Body of pancreas (tissue), 4 donors: ENCODE data around the gene RAD51C. TPM values are rescaled to one million over a fixed set of nuclear protein-coding genes. Genes with fewer than 3 reads are reported as not detected.

ENCODE experiments used
- ATAC-seq: fragments of 150-250 bp; one replicate; pipeline ENCODE4 v1.9.1; 2016
- DNase-seq, 4 donors: peaks; one replicate each; pipeline ENCODE4 v3.0.0-alpha.2; 2019
- H3K27ac ChIP-seq, 4 donors: fragments of 200-600 bp; sonication (generic); 1 replicate in 3 of 4; 2 replicates in 1 of 4; pipeline versions ENCODE4 v1.5.1 to v1.6.1; 2016 to 2019; ENCODE audit warnings: mild to moderate bottlenecking in 1 of 4, mixed read lengths in 1 of 4, moderate library complexity in 1 of 4
- H3K27me3 ChIP-seq, 2 donors: fragments of 200-600 bp; sonication (generic); one replicate each; pipeline ENCODE4 v1.6.0; 2016; ENCODE audit warnings: mild to moderate bottlenecking in 1 of 2
- H3K36me3 ChIP-seq, 2 donors: fragments of 200-600 bp; sonication (generic); replicated peaks in 1 of 2; 2 replicates each; pipeline ENCODE4 v1.5.1; 2016; ENCODE audit warnings: low read depth in 2 of 2; ENCODE audit not compliant: insufficient read depth in 1 of 2
- H3K4me1 ChIP-seq: fragments of 200-600 bp; sonication (generic); one replicate; pipeline ENCODE4 v1.6.0; 2016
- H3K4me3 ChIP-seq, 2 donors: fragments of 200-600 bp; sonication (generic); 1 replicate in 1 of 2; 2 replicates in 1 of 2; pipeline ENCODE4 v1.5.1; 2016 to 2019
- H3K9me3 ChIP-seq, 3 donors: fragments of 200-600 bp; sonication (generic); 1 replicate in 2 of 3; 2 replicates in 1 of 3; pipeline ENCODE4 v1.5.1; 2016
- POLR2A ChIP-seq, 3 donors: fragments of 450-650 bp; IDR thresholded peaks; one replicate each; pipeline ENCODE4 v1.6.1; 2016; ENCODE audit warnings: antibody characterized with exemption in 3 of 3, mild to moderate bottlenecking in 2 of 3
- WGBS, 2 donors: methylation state at CpG; one replicate each; pipeline ENCODE4 v1.1.5; 2017; 5-methylcytosine and 5-hydroxymethylcytosine counted together
- intact Hi-C: fragments of 100-400 bp; cut with DNase I; formaldehyde crosslinking; loops from one replicate; pipeline ENCODE4 v1.15.1; 2023
- total RNA-seq, 2 donors: library from RNA; depleted of rRNA; stranded (reverse); fragments of >200 nt; gene quantifications; one replicate each; pipeline ENCODE4 v1.1.0, GENCODE V29; 2016
- TF ChIP-seq, protein P1 (sequence below), 7 experiments: fragments of 450-650 bp in 4 of 7; fragments of 200-600 bp in 3 of 7; sonication (generic) in 3 of 7; IDR thresholded peaks; one replicate each; pipeline ENCODE4 v1.5.1; 2016 to 2019; ENCODE audit warnings: antibody characterized with exemption in 7 of 7

RAD51C gene
- total RNA-seq, 2 donors from 2014 or later = 3.3 to 13.2 TPM

DNA sequence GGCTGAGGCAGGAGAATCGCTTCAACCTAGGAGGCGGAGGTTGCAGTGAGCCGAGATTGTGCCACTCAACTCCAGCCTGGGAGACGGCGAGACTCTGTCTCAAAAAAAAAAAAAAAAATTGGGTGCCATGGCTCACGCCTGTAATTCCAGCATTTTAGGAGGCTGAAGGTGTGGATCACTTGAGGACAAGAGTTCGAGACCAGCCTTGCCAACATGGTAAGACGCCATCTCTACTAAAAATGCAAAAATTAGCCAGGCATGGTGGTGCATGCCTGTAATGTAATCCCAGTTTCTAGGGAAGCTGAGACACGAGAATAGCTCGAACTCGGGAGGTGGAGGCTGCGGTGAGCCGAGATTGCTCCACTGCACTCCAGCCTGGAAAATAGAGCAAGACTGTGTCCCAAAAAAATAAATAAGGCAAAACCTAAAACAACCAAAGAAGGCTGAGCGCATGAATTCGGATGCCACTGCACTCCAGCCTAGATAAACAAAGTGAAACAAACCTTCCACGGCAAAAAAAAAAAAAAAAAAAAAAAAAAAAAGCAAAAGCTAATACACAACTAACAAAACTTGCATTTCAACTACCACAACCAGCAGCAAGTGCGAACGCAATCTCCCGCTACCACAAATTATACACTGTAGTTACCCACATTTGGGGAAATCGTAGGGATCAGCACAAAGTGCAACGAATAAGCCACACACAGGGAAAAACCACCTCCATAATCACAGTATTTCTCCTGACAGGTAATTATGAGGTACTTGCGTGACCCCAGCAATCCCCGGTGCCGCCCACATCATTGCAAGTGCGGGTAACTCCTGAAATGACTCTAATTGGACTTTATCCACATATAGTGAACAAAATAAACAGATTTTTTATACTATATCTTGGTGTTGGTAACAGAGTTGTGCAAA, 26.2 kb upstream of the RAD51C start:
- TF ChIP-seq POLR2A (IDR thresholded peaks at IDR 0.05) = no peak
- TF ChIP-seq, protein P1, sequence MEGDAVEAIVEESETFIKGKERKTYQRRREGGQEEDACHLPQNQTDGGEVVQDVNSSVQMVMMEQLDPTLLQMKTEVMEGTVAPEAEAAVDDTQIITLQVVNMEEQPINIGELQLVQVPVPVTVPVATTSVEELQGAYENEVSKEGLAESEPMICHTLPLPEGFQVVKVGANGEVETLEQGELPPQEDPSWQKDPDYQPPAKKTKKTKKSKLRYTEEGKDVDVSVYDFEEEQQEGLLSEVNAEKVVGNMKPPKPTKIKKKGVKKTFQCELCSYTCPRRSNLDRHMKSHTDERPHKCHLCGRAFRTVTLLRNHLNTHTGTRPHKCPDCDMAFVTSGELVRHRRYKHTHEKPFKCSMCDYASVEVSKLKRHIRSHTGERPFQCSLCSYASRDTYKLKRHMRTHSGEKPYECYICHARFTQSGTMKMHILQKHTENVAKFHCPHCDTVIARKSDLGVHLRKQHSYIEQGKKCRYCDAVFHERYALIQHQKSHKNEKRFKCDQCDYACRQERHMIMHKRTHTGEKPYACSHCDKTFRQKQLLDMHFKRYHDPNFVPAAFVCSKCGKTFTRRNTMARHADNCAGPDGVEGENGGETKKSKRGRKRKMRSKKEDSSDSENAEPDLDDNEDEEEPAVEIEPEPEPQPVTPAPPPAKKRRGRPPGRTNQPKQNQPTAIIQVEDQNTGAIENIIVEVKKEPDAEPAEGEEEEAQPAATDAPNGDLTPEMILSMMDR (IDR thresholded peaks at IDR 0.05) = no peak
- H3K4me3 ChIP-seq = no peak overlapping the region
- DNase-seq (no peak), ATAC-seq (peak; percentile 21)
- 71 to 72% methylated on average over 25 of the region's 25 CpGs for WGBS, 2 donors
- no peaks in the 10 kb centered on the region for H3K4me1 ChIP-seq
- intact Hi-C loops = no loop called here
- H3K27me3 ChIP-seq = no peaks in the 10 kb centered on the region
- peak overlapping the region in 2 of 4 donors; percentile 3 to 18 for H3K27ac ChIP-seq
- no peaks in the 10 kb centered on the region for H3K36me3 ChIP-seq
- no peaks in the 10 kb centered on the region for H3K9me3 ChIP-seq

- WGBS, 2 donors = 45 to 52% methylated on average over 19 of the region's 19 CpGs
- Histone ChIP-seq H3K4me1 (no peaks in the 10 kb centered on the region), H3K27ac (peak overlapping the region in 2 of 4 donors; percentile 3 to 18), H3K4me3 (no peak overlapping the region), H3K9me3 (no peaks in the 10 kb centered on the region), H3K36me3 (no peaks in the 10 kb centered on the region), H3K27me3 (no peaks in the 10 kb centered on the region)
- peak; percentile 76 for ATAC-seq
- TF ChIP-seq, protein P1 (IDR thresholded peaks at IDR 0.05) = no peak
- peak in 1 of 3 donors; percentile 9 for TF ChIP-seq POLR2A (IDR thresholded peaks at IDR 0.05)
- intact Hi-C loops = no loop called here
- DNase-seq = peak; percentile 62 to 73 (median 71)
Measured at GRCh38 chr17:58666858-58667267, 25.5 kb upstream of the RAD51C start.

- no peaks in the 10 kb centered on the region for H3K36me3 ChIP-seq
- 76 to 91% methylated on average over 1 of the region's 1 CpG for WGBS, 2 donors
- H3K27me3 ChIP-seq = no peaks in the 10 kb centered on the region
- ATAC-seq = no peak
- no peak overlapping the region for H3K27ac ChIP-seq
- intact Hi-C loops = no loop called here
- H3K4me3 ChIP-seq = no peak overlapping the region
- DNase-seq = no peak
- H3K4me1 ChIP-seq = no peaks in the 10 kb centered on the region
- H3K9me3 ChIP-seq = no peaks in the 10 kb centered on the region
- TF ChIP-seq POLR2A (IDR thresholded peaks at IDR 0.05) = no peak
- TF ChIP-seq, protein P1 (IDR thresholded peaks at IDR 0.05) = no peak
Measured at GRCh38 chr17:58667934-58668597, 24.3 kb upstream of the RAD51C start.

DNA sequence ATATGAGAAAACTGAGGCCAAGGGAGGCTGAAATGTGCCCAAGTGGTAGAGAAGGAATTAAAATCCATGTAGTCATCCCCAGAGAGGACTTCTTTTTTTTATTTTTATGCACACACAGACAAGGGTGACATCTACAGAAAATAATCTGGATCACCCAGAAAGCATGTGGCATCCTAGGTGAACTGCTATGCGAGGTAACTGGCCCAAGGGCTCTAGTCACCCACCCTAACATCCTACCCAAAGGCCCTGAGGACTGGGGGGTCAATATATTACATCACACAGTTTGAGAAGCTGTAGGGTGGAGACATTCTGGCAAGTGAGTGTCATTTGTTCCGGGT, 23.8 kb upstream of the RAD51C start:
- no peak for ATAC-seq
- Histone ChIP-seq H3K9me3 (no peaks in the 10 kb centered on the region), H3K27me3 (no peaks in the 10 kb centered on the region), H3K27ac (no peak overlapping the region), H3K4me1 (no peaks in the 10 kb centered on the region), H3K36me3 (no peaks in the 10 kb centered on the region), H3K4me3 (no peak overlapping the region)
- TF ChIP-seq, protein P1 (IDR thresholded peaks at IDR 0.05) = no peak
- TF ChIP-seq POLR2A (IDR thresholded peaks at IDR 0.05) = no peak
- WGBS, 2 donors = 64 to 80% methylated on average over 2 of the region's 2 CpGs
- intact Hi-C loops = no loop called here
- no peak for DNase-seq
